GM18505 (cell line): Measurements from ENCODE around the gene ADH5.
A peak's percentile ranks its signal among the peaks of the same experiment; 100 is the strongest.
"Not testable (repeated sequence)": the region's sequence is repeated elsewhere in the genome, so short reads cannot be mapped to it uniquely, and the experiment has no call there.

Source experiments
- ATAC-seq: cut with Tn5 transposase; IDR thresholded peaks from one replicate; pipeline ENCODE4 v1.9.1; 2021; ENCODE audit not compliant: unreplicated experiment
- POLR2A ChIP-seq: IDR thresholded peaks from 4 replicates; pipeline ENCODE4 v1.6.1; 2011; ENCODE audit warnings: borderline replicate concordance; ENCODE audit not compliant: insufficient read depth, insufficient read length; ENCODE audit errors: extremely low read depth

ADH5 gene

DNA sequence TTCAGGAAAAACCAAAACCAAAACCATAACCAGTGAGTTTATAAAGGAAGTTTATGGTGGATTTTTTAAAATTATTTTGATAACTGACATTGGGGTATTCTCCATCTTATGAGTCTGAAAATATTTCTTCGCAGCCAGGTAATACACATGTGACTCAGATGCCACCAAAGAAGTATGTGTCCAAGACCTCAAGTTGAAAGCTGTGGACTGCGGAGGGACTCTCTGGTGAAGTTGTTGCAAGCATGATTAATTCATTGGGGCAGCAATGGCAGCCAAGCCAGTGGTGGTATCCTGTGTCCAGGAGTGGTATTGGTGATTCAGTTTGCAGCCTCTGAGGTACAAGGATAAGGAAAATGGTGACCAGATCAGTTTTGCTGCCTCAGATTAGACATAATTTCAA is 14.0 kb upstream of the ADH5 start:
- ATAC-seq: no peak
- TF ChIP-seq POLR2A: no peak

DNA sequence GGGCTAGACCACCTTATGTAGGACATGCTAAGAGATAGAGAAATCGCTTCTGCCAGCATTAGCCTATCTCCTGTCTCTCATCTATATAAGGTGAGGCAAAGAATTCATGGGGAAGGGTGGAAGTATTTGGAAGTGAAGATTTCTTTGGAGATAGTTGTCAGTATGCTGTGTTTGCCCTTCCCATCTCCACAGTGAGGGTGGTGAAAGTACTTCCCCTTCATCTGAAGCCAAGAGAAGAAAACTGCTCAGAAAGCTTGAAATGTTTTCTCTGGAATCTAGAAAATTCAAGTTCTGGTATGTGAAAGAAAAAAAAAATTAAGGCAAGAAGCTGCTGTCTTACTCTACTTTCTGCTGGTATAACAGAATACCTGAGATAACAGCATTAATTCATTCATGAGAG is 12.3 kb upstream of the ADH5 start:
- TF ChIP-seq POLR2A: no peak
- ATAC-seq: no peak

DNA sequence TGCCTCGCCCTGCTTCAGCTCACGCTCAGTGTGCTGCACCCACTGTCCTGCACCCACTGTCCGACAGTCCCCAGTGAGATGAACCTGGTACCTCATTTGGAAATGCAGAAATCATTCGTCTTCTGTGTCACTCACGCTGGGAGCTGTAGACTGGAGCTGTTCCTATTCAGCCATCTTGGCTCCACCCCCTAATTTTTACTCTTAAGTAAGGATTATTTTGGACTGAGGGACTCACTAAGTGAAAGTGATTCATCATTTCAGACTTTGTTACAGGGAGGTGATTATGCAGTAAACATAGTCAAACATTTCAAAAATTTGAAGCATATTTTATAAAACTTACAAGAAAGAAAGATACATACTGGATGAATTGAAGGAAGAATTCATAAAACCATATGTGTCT is 11.2 kb upstream of the ADH5 start:
- ATAC-seq: not testable (repeated sequence)

DNA sequence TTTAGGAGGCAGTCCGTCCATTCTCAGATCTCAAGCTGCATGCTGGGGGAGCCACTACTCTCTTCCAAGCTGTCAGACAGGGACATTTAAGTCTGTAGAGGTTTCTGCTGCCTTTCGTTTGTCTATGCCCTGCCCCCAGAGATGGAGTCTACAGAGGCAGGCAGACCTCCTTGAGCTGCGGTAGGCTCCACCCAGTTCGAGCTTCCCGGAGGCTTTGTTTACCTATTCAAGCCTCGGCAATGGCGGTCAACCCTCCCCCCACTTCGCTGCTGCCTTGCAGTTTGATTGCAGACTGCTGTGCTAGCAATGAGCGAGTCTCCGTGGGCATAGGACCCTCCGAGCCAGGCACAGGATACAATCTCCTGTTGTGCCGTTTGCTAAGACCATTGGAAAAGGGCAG is 10.7 kb upstream of the ADH5 start:
- ATAC-seq: no peak

DNA sequence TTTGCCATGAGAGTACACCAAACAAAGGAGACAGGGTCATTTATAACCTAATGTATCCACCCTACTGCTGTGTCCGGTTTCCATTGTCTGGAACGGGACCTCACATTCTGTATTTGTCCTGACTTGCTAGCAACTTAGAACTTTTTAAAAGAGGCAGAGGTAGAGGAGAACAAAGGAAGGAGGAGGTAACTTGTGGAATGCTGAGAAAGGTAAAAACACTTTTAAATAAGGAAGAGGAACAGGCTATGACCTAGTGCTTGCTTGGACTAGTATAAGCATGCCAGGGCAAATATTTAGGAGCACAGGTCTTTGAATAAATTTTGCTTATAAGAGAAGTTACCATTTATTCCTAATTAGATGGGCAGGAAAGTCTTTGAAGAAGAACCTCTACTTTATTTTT is 3.3 kb upstream of the ADH5 start:
- ATAC-seq: not testable (repeated sequence)

More for the DNA sequence above, 10.7 kb upstream of the ADH5 start:
- no peak for TF ChIP-seq POLR2A

DNA sequence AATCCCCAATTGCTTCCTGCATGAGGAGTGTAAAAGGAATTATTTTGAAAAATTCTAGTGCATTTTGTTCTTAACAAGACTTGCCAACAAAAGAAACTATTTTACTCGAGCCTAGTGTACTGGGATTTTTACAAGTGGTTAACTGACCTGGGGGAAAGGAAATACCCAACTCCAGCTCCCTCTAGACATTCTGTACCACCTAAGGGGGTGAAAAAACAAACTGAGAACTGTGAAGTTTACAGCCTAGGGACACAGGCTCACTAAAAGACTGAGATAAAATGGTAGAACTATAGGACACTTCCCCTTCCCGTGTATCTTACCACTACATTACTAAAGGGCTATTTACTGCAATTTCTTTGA is 2.6 kb upstream of the ADH5 start:
- no peak for ATAC-seq
- TF ChIP-seq POLR2A: no peak

DNA sequence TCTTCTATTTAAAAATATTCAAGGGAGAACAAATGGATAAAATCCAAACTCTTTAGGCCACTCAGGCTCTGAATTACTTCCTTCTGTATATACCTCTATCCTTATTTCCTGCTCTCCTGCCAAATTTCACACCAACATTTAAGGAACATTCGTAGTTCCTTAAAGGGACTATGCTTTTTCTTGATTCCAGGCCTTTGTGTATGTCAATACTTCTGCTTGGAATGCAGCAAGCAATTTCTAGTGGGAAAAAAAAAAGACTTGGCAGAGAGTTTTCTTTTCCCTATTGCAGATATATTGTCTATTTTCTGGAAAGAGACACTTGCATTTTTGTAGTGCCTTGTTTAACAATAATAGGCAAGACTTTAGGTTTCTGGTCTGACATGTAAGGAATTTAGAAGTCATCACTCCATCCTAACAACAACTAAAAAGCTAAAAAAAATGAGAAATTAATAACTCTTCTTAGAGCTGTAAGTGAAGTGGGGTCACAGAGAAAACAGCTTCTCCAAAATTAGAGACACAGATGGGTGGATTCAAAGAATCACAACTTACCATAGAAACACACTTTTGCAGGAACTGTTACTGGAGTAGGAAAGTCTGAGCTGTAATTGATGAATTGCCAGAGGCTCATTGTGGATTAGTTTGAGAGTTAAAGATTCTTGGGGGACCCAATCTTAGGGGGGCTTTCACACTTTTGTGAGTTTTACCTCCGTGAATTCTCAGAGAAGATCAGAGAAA is 2.1 kb upstream of the ADH5 start:
- TF ChIP-seq POLR2A: no peak
- ATAC-seq: no peak

DNA sequence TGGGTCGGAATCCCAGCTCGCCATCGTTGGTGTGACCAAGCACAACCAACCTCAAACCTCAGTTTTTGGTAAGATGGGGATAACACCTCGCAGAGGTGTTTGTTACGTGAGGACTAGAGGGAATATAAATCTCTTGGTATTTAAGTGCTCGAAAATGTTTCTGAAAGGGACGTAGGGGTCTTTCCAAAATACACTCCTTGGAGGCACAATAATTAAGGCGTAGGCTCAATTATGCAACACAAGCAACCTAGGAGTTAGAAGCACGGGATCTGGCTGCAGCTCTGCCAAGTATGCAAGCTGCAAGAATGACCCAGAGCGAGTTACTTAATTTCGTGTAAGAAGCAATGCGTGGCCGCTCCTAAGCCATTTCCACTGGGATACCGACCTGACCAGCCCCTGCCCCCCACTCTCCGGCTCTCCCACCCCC is 552 bp downstream of the ADH5 start:
- TF ChIP-seq POLR2A: no peak
- ATAC-seq: peak; percentile 22

DNA sequence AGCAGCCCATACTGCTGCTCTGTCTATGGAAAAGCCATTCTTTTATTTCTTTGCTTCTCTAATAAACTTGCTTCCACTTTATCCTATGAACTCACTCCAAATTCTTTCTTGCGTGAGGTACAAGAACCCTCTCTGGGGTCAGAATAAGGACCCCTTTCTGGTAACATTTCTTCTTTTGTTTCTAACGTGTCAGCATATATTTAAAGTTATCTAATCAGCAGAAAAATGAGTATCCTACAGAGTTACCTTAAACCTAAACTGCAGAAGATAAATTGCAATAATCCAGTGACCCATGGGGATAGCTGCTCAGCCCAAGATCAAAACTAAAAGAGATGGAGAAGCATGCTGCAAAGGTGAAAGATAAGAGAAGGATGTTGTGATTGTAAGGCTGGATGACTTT is 4.0 kb downstream of the ADH5 start:
- no peak for TF ChIP-seq POLR2A
- ATAC-seq: no peak

DNA sequence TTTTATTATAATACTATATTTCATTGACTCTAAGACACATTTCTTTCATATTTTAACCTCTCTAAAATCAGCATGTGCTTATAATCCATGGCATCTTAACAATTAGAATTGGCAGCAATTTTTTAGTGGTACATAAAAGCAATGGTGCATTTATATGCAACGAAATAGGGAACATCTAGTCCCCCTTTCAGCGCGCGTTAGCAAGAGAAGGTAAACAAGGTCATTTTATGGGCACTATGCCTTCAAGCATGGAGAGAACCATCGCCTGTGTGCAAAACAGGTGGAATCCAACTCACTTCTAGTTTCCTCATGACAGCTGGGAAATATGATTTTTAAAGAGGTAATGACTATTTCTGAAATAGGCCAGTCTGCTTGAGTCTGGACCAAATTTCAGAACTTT is 6.4 kb downstream of the ADH5 start:
- TF ChIP-seq POLR2A: no peak
- ATAC-seq: no peak

DNA sequence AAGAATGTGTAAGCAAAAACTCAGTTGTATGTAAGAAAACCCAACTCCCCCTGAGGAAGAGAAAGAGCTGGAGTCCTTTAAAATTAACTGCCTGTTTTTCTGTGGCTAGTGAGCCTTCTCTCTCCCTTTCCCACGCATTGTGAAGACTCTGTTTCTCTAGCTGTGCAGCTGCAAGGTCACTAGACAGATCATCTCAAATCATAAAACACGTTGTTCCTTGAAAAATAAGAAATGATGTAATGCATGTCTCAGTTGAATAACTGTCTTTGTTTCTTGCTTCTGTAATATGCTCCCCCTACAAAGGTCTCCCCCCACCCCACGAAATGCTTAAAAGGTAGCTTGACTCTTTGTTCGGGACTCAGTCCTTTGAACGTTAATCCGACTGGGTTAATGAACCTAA is 7.7 kb downstream of the ADH5 start:
- not testable (repeated sequence) for ATAC-seq

DNA sequence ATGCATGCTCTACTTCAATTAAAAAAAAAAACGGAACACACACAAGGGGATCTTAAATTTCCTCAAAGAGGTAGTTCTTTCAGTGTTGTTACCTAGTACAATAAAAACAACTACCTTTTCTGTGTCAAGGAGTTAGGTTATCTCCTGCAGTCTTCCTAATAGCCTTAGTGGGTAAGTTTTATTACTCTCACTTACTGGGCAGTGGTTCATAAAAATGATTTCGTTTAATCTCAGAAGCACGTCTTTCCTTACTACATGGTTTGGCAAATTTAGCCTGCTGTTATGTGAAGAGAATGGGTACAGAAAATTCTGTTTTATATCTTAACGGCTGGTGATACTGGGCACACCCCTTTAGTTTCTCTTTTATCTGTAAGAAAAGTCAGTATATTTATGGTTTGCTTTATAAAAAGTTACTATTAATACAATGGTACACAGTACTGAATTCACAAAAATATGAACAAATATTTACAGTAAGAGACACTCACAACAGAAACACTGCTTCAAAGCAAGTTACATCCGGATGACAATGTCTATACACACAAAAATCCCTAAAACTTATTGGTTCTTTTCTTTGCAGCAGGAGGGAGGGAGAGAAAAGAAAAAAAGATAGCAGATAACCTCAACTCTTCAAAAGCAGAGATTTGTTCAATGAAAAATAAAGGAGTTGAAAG is 8.8 kb downstream of the ADH5 start:
- ATAC-seq: no peak
- no peak for TF ChIP-seq POLR2A

DNA sequence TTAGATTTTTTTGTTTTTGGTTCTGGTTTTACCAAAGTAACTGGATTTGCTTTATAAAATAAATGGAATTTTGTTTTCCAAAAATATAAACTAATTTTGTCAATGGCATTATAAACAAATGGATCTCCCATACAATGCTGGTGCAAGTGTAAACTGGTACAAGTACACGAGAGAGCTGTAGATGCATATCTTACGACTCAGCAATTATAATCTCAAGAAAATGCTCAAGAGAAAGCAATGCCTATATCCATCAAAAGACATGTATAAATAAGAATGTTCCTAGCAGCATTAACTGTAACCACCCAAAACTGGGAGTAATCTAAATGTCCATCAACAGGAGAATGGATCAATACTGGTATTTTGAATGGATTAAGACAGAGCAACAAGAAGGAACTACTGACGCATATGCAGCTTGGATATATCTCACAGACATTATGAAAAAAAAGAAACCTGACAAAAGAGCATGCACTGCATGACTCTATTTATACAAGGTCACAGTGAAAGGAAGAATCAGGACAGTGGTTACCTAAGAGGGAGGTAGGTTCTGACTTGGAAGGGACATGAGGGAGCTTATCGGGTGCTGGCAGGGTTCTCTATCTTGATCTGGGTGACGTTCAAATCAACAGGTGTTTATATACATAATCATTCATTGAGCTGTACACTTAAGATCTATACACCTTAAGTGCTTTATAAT is 9.5 kb downstream of the ADH5 start:
- no peak for TF ChIP-seq POLR2A
- no peak for ATAC-seq

DNA sequence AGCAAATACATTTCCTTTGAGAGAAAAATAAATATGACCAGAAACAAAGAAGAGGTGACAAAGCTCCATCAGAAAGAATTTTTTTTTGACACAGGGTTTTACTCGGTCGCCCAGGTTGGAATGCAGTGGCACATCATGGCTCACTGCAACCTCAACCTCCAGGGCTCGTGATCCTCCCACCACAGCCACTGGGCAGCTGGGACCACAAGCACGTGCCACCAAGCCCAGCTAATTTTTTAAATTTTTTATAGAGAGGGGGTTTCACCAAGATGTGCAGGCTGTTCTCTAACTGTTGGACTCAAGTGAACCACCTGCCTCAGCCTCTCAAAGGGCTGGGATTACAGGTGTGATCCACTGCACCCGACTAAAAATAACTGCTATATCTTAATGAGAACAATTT is 10.3 kb downstream of the ADH5 start:
- no peak for TF ChIP-seq POLR2A

More for the DNA sequence above, 10.3 kb downstream of the ADH5 start:
- ATAC-seq: no peak
